Fibroblast of lung (primary cell): Measurements from ENCODE around the gene ZNF845. TPM values are rescaled to one million over a fixed set of nuclear protein-coding genes. Genes with fewer than 3 reads are reported as not detected.

Experiments
- DNase-seq, 2 donors: peaks; one replicate each; pipeline versions ENCODE4 v3.0.0 to v3.0.0-alpha.2; 2010; ENCODE audit warnings: low read depth in 2 of 2
- H2AFZ ChIP-seq: 2 replicates; pipeline ENCODE4 v1.5.1; 2012; ENCODE audit warnings: low read length, control low read depth, inconsistent platforms
- H3K27ac ChIP-seq: 2 replicates; pipeline ENCODE4 v1.5.1; 2011; ENCODE audit warnings: low read length, control low read depth; ENCODE audit not compliant: insufficient read depth
- H3K27me3 ChIP-seq: 2 replicates; pipeline ENCODE4 v1.5.1; 2011; ENCODE audit warnings: mild to moderate bottlenecking, low read length; ENCODE audit not compliant: control insufficient read depth, insufficient read depth
- H3K36me3 ChIP-seq: 2 replicates; pipeline ENCODE4 v1.5.1; 2011; ENCODE audit warnings: low read length; ENCODE audit not compliant: control insufficient read depth, insufficient read depth
- H3K4me1 ChIP-seq: 2 replicates; pipeline ENCODE4 v1.5.1; 2011; ENCODE audit warnings: low read length; ENCODE audit not compliant: control insufficient read depth, insufficient read depth; ENCODE audit errors: extremely low read depth
- H3K4me2 ChIP-seq: 2 replicates; pipeline ENCODE4 v1.5.1; 2011; ENCODE audit warnings: low read length, control low read depth; ENCODE audit not compliant: insufficient read depth; ENCODE audit errors: extremely low read depth
- H3K4me3 ChIP-seq, 4 experiments: fragments of 200-600 bp in 1 of 4; sonication (generic) in 1 of 4; replicated peaks in 1 of 4; 2 replicates each; pipeline ENCODE4 v1.5.1; 2011 to 2016; ENCODE audit warnings: low read length in 4 of 4, low read depth in 3 of 4, mild to moderate bottlenecking in 3 of 4, control low read depth in 2 of 4, inconsistent platforms in 1 of 4, mixed read lengths in 1 of 4; ENCODE audit not compliant: insufficient read depth in 1 of 4; ENCODE audit errors: control extremely low read depth in 1 of 4
- H3K79me2 ChIP-seq: 2 replicates; pipeline ENCODE4 v1.5.1; 2012; ENCODE audit warnings: mild to moderate bottlenecking, low read length, inconsistent platforms; ENCODE audit not compliant: control insufficient read depth, insufficient read depth
- H3K9ac ChIP-seq: 2 replicates; pipeline ENCODE4 v1.5.1; 2011; ENCODE audit warnings: mild to moderate bottlenecking, low read length, control low read depth; ENCODE audit not compliant: insufficient read depth
- H3K9me3 ChIP-seq: 2 replicates; pipeline ENCODE4 v1.5.1; 2012; ENCODE audit warnings: low read depth, low read length; ENCODE audit not compliant: control insufficient read depth, insufficient read depth
- H4K20me1 ChIP-seq: 2 replicates; pipeline ENCODE4 v1.5.1; 2011; ENCODE audit warnings: low read length; ENCODE audit not compliant: control insufficient read depth, insufficient read depth; ENCODE audit errors: extremely low read depth
- CTCF ChIP-seq, 2 donors: IDR thresholded peaks in 1 of 2; conservative IDR thresholded peaks in 1 of 2; 1 replicate in 1 of 2; 2 replicates in 1 of 2; pipeline ENCODE4 v1.5.1; 2011 to 2012; ENCODE audit warnings: low read length in 2 of 2, control low read depth in 1 of 2, inconsistent platforms in 1 of 2, low read depth in 1 of 2, mild to moderate bottlenecking in 1 of 2
- EZH2 ChIP-seq: IDR thresholded peaks from 2 replicates; pipeline ENCODE4 v1.5.1; 2012; ENCODE audit warnings: low read length, control low read depth, mild to moderate bottlenecking; ENCODE audit errors: missing control alignments
- polyA plus RNA-seq, 2 donors: library from polyadenylated mRNA; depleted of rRNA in 1 of 2; stranded (reverse) in 1 of 2; unstranded in 1 of 2; fragments of >200 nt; gene quantifications; 2 replicates each; pipeline ENCODE4 v1.2.1, GENCODE V29; 2011 to 2012; ENCODE audit warnings: missing spikeins in 1 of 2
- total RNA-seq: library from RNA; depleted of rRNA; stranded (reverse); fragments of >200 nt; gene quantifications from 2 replicates; pipeline ENCODE4 v1.2.1, GENCODE V29; 2014

Gene ZNF845
- total and polyA plus RNA-seq, 2 donors (not counting 1 experiment from before 2014, with no cell fraction given): 4.2 to 9.7 TPM

- Histone ChIP-seq H3K36me3 (no peaks in the 10 kb centered on the region), H3K9ac (no peak overlapping the region), H3K79me2 (no peaks in the 10 kb centered on the region), H3K4me1 (no peaks in the 10 kb centered on the region), H2AFZ (no peak overlapping the region), H3K27ac (no peak overlapping the region), H3K4me2 (no peak overlapping the region), H4K20me1 (no peaks in the 10 kb centered on the region), H3K9me3 (no peaks in the 10 kb centered on the region), H3K27me3 (no peaks in the 10 kb centered on the region), H3K4me3 (no peak overlapping the region)
- TF ChIP-seq EZH2 (no peak), CTCF (conservative IDR thresholded peaks at IDR 0.05 in 1 of 2, IDR thresholded peaks at IDR 0.05 in 1 of 2; ENCODE audit: low read depth in 1 of 2, low read length in 2 of 2) (no peak)
- DNase-seq: peak; percentile 8 to 33
These were observed 54.6 kb downstream of the ZNF845 start for GRCh38 chr19:53388168-53388567.

GRCh38 chr19:53388904-53389303 lies 55.4 kb downstream of the ZNF845 start:
- DNase-seq: peak in 1 of 2 donors; percentile 6
- Histone ChIP-seq H3K4me2 (no peak overlapping the region), H4K20me1 (no peaks in the 10 kb centered on the region), H3K27ac (no peak overlapping the region), H3K79me2 (no peaks in the 10 kb centered on the region), H3K27me3 (no peaks in the 10 kb centered on the region), H3K4me1 (no peaks in the 10 kb centered on the region), H3K9ac (no peak overlapping the region), H2AFZ (no peak overlapping the region), H3K36me3 (no peaks in the 10 kb centered on the region), H3K4me3 (no peak overlapping the region), H3K9me3 (no peaks in the 10 kb centered on the region)
- TF ChIP-seq CTCF (conservative IDR thresholded peaks at IDR 0.05 in 1 of 2, IDR thresholded peaks at IDR 0.05 in 1 of 2; ENCODE audit: low read depth in 1 of 2, low read length in 2 of 2) (no peak), EZH2 (no peak)

DNA sequence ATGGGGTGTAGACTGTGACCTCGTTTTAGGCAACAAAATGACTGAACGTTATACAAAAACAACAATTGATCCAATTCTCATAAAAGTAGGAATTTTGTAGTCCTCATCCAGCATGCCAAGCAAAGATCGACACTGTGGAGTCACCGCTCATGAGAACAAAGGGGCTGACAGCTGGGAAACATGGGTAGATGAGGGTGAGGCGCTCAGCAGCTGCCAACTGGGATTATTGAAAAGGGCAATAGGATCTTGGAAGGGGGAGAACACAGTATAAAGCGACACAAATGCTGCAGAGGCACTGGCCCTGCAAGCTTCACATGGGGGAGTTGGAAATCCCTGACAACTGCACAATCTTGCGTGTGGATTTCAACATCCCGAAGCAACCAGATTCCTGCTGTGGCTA lies 56.0 kb downstream of the ZNF845 start:
- TF ChIP-seq EZH2: no peak
- no peak for TF ChIP-seq CTCF (conservative IDR thresholded peaks at IDR 0.05 in 1 of 2, IDR thresholded peaks at IDR 0.05 in 1 of 2; ENCODE audit: low read depth in 1 of 2, low read length in 2 of 2)
- no peaks in the 10 kb centered on the region for H3K79me2 ChIP-seq
- H3K4me2 ChIP-seq: no peak overlapping the region
- H3K9me3 ChIP-seq: no peaks in the 10 kb centered on the region
- H3K9ac ChIP-seq: no peak overlapping the region
- no peak overlapping the region for H3K27ac ChIP-seq
- H3K4me3 ChIP-seq: no peak overlapping the region
- H4K20me1 ChIP-seq: no peaks in the 10 kb centered on the region
- no peaks in the 10 kb centered on the region for H3K27me3 ChIP-seq
- no peaks in the 10 kb centered on the region for H3K36me3 ChIP-seq
- H2AFZ ChIP-seq: no peak overlapping the region
- DNase-seq: no peak
- H3K4me1 ChIP-seq: no peaks in the 10 kb centered on the region
